ENCODE measurements around the gene SH3PXD2A.
A peak's percentile ranks its signal among the peaks of the same experiment; 100 is the strongest.

SH3PXD2A gene

GRCh38 chr10:103703941-103704919 is 151.1 kb downstream of the SH3PXD2A start:
- DNase-seq (ENCODE audit: low read depth): no peak

GRCh38 chr10:103701380-103702222 is 153.8 kb downstream of the SH3PXD2A start:
- no peak for DNase-seq (ENCODE audit: low read depth)

GRCh38 chr10:103700436-103700715 is 155.0 kb downstream of the SH3PXD2A start:
- DNase-seq (ENCODE audit: low read depth): no peak

- no peak for DNase-seq (ENCODE audit: low read depth)
Measured at GRCh38 chr10:103699611-103700435, 155.6 kb downstream of the SH3PXD2A start.

- DNase-seq (ENCODE audit: low read depth): no peak
Measured at GRCh38 chr10:103698266-103698665, 157.1 kb downstream of the SH3PXD2A start.

- no peak for DNase-seq (ENCODE audit: low read depth)
Measured at GRCh38 chr10:103697787-103698186, 157.6 kb downstream of the SH3PXD2A start.

GRCh38 chr10:103696411-103697145 is 158.8 kb downstream of the SH3PXD2A start:
- DNase-seq (ENCODE audit: low read depth): peak; percentile 74

GRCh38 chr10:103696094-103696410 is 159.3 kb downstream of the SH3PXD2A start:
- no peak for DNase-seq (ENCODE audit: low read depth)

- peak; percentile 40 for DNase-seq (ENCODE audit: low read depth)
Measured at GRCh38 chr10:103695584-103696005, 159.8 kb downstream of the SH3PXD2A start.

GRCh38 chr10:103693812-103694205 is 161.6 kb downstream of the SH3PXD2A start:
- no peak for DNase-seq (ENCODE audit: low read depth)

GRCh38 chr10:103692952-103693811 is 162.2 kb downstream of the SH3PXD2A start:
- DNase-seq (ENCODE audit: low read depth): no peak

- no peak for DNase-seq (ENCODE audit: low read depth)
Measured at GRCh38 chr10:103692436-103692951, 162.9 kb downstream of the SH3PXD2A start.

GRCh38 chr10:103691723-103692435 is 163.5 kb downstream of the SH3PXD2A start:
- no peak for DNase-seq (ENCODE audit: low read depth)

GRCh38 chr10:103691267-103691666 is 164.1 kb downstream of the SH3PXD2A start:
- no peak for DNase-seq (ENCODE audit: low read depth)

GRCh38 chr10:103690281-103690680 is 165.1 kb downstream of the SH3PXD2A start:
- DNase-seq (ENCODE audit: low read depth): no peak

- DNase-seq (ENCODE audit: low read depth): no peak
Measured at GRCh38 chr10:103688491-103688890, 166.9 kb downstream of the SH3PXD2A start.

GRCh38 chr10:103687718-103688117 is 167.7 kb downstream of the SH3PXD2A start:
- DNase-seq (ENCODE audit: low read depth): no peak

GRCh38 chr10:103687172-103687571 is 168.2 kb downstream of the SH3PXD2A start:
- no peak for DNase-seq (ENCODE audit: low read depth)

- DNase-seq (ENCODE audit: low read depth): peak; percentile 77
Measured at GRCh38 chr10:103685880-103686669, 169.3 kb downstream of the SH3PXD2A start.
